GM21390 (cell line): ENCODE results near the gene ZNF212.

Source experiments
- ATAC-seq: cut with Tn5 transposase; IDR thresholded peaks from one replicate; pipeline ENCODE4 v1.9.1; 2021; ENCODE audit not compliant: unreplicated experiment

Gene ZNF212

GRCh38 chr7:149304006-149304405 is 64.6 kb downstream of the ZNF212 start:
- ATAC-seq = no peak
